ENCODE results near the gene EWSR1.
"Not testable (repeated sequence)": the region's sequence is repeated elsewhere in the genome, so short reads cannot be mapped to it uniquely, and the experiment has no call there.

Gene EWSR1

GRCh38 chr22:29337631-29338284 lies 69.7 kb downstream of the EWSR1 start:
- DNase-seq (ENCODE audit: low read depth) = no peak

GRCh38 chr22:29338398-29338797 lies 70.3 kb downstream of the EWSR1 start:
- DNase-seq (ENCODE audit: low read depth) = no peak

GRCh38 chr22:29339381-29340235 lies 71.5 kb downstream of the EWSR1 start:
- DNase-seq (ENCODE audit: low read depth) = no peak

GRCh38 chr22:29340566-29340965 lies 72.5 kb downstream of the EWSR1 start:
- DNase-seq (ENCODE audit: low read depth) = no peak

GRCh38 chr22:29341056-29341848 lies 73.2 kb downstream of the EWSR1 start:
- no peak for DNase-seq (ENCODE audit: low read depth)

- DNase-seq (ENCODE audit: low read depth) = no peak
Observed at GRCh38 chr22:29341849-29342127, 73.7 kb downstream of the EWSR1 start.

- no peak for DNase-seq (ENCODE audit: low read depth)
Observed at GRCh38 chr22:29342177-29342576, 74.1 kb downstream of the EWSR1 start.

- no peak for DNase-seq (ENCODE audit: low read depth)
Observed at GRCh38 chr22:29342577-29343312, 74.7 kb downstream of the EWSR1 start.

- DNase-seq (ENCODE audit: low read depth) = no peak
Observed at GRCh38 chr22:29343313-29343805, 75.3 kb downstream of the EWSR1 start.

- no peak for DNase-seq (ENCODE audit: low read depth)
Observed at GRCh38 chr22:29344137-29344536, 76.1 kb downstream of the EWSR1 start.

GRCh38 chr22:29344889-29345288 lies 76.8 kb downstream of the EWSR1 start:
- DNase-seq (ENCODE audit: low read depth) = not testable (repeated sequence)

- no peak for DNase-seq (ENCODE audit: low read depth)
Observed at GRCh38 chr22:29345932-29346331, 77.9 kb downstream of the EWSR1 start.

- no peak for DNase-seq (ENCODE audit: low read depth)
Observed at GRCh38 chr22:29346659-29347058, 78.6 kb downstream of the EWSR1 start.

GRCh38 chr22:29348041-29348440 lies 80.0 kb downstream of the EWSR1 start:
- DNase-seq (ENCODE audit: low read depth) = no peak

GRCh38 chr22:29348956-29349355 lies 80.9 kb downstream of the EWSR1 start:
- no peak for DNase-seq (ENCODE audit: low read depth)

Measured in HS-27A (cell line).